Effector CD8-positive, alpha-beta T cell (primary cell): ENCODE data around the gene NETO1.

Source experiments
- DNase-seq: peaks from one replicate; lab custom pipeline; 2025; lab: John Stamatoyannopoulos, UW
- total RNA-seq, 4 experiments: gene quantifications; one replicate each; lab custom pipeline; 2026; lab: John Stamatoyannopoulos, UW

Gene NETO1
- 0 to 0.18 (median 0) reads per million in 4 experiments for total RNA-seq

GRCh38 chr18:72867746-72868584 lies at the start of gene NETO1:
TSS of gene NETO1 (minus strand) at chr18:72867987. CDS start at chr18:72867291, 696 bp downstream.
- DNase-seq = no peak

- no peak for DNase-seq
Measured at GRCh38 chr18:72910045-72910444, 42.3 kb upstream of the NETO1 start.

GRCh38 chr18:72908181-72908580 lies 40.4 kb upstream of the NETO1 start:
- no peak for DNase-seq

- DNase-seq = no peak
Measured at GRCh38 chr18:72903033-72903432, 35.2 kb upstream of the NETO1 start.

- DNase-seq = no peak
Measured at GRCh38 chr18:72899338-72899737, 31.6 kb upstream of the NETO1 start.

- DNase-seq = no peak
Measured at GRCh38 chr18:72898870-72899269, 31.1 kb upstream of the NETO1 start.

- DNase-seq = no peak
Measured at GRCh38 chr18:72895548-72895947, 27.8 kb upstream of the NETO1 start.

GRCh38 chr18:72878561-72878960 lies 10.8 kb upstream of the NETO1 start:
- DNase-seq = no peak

- DNase-seq = no peak
Measured at GRCh38 chr18:72878143-72878542, 10.4 kb upstream of the NETO1 start.

GRCh38 chr18:72871091-72871490 lies 3.3 kb upstream of the NETO1 start:
- no peak for DNase-seq

GRCh38 chr18:72869226-72870185 lies 1.7 kb upstream of the NETO1 start:
- DNase-seq = no peak

- no peak for DNase-seq
Measured at GRCh38 chr18:72868585-72869225, 918 bp upstream of the NETO1 start.

GRCh38 chr18:72866901-72867745 lies 664 bp downstream of the NETO1 start:
- no peak for DNase-seq

- DNase-seq = no peak
Measured at GRCh38 chr18:72866442-72866900, 1.3 kb downstream of the NETO1 start.

- DNase-seq = no peak
Measured at GRCh38 chr18:72863754-72864153, 4.0 kb downstream of the NETO1 start.

- DNase-seq = no peak
Measured at GRCh38 chr18:72859088-72859487, 8.7 kb downstream of the NETO1 start.

- DNase-seq = no peak
Measured at GRCh38 chr18:72849671-72850070, 18.1 kb downstream of the NETO1 start.

- DNase-seq = no peak
Measured at GRCh38 chr18:72848503-72849237, 19.1 kb downstream of the NETO1 start.

- no peak for DNase-seq
Measured at GRCh38 chr18:72847771-72848170, 20.0 kb downstream of the NETO1 start.
